CD8-positive, alpha-beta memory T cell (primary cell): Measurements from ENCODE around the gene OR51F2. TPM values are rescaled to one million over a fixed set of nuclear protein-coding genes. Genes with fewer than 3 reads are reported as not detected.

Experiments
- CTCF ChIA-PET: fragments of 350-600 bp; sonication (Branson Sonifier 250); formaldehyde crosslinking; loops from one replicate; lab custom pipeline; 2021; ENCODE audit warnings: antibody characterized with exemption; lab: Charles Lee
- POLR2A ChIA-PET: fragments of 350-600 bp; sonication (Branson Sonifier 250); formaldehyde crosslinking; loops from one replicate; lab custom pipeline; 2021; ENCODE audit warnings: antibody characterized with exemption; lab: Charles Lee
- DNase-seq, 5 donors: peaks; one replicate each; pipeline versions ENCODE4 v3.0.0 to v3.0.0-alpha.2; 2020 to 2022; ENCODE audit warnings: mixed read lengths in 1 of 5
- H3K27ac ChIP-seq: one replicate; pipeline ENCODE4 v1.7.0; 2013; ENCODE audit warnings: low read depth, mild to moderate bottlenecking, low read length, moderate library complexity
- H3K27me3 ChIP-seq: 2 replicates; pipeline ENCODE4 v1.7.0; 2013; ENCODE audit warnings: low read length, mild to moderate bottlenecking; ENCODE audit not compliant: insufficient read depth, poor library complexity, severe bottlenecking
- H3K36me3 ChIP-seq: 2 replicates; pipeline ENCODE4 v1.7.0; 2013; ENCODE audit warnings: mild to moderate bottlenecking, low read length, moderate library complexity; ENCODE audit not compliant: insufficient read depth
- H3K4me1 ChIP-seq: 2 replicates; pipeline ENCODE4 v1.7.0; 2013; ENCODE audit warnings: mild to moderate bottlenecking, low read length, moderate library complexity; ENCODE audit not compliant: insufficient read depth
- H3K4me3 ChIP-seq: 2 replicates; pipeline ENCODE4 v1.7.0; 2013; ENCODE audit warnings: mild to moderate bottlenecking, low read length
- H3K9me3 ChIP-seq: 2 replicates; pipeline ENCODE4 v1.7.0; 2013; ENCODE audit warnings: mild to moderate bottlenecking, low read length
- H3K27ac Mint-ChIP-seq, 8 donors: one replicate each; pipeline ENCODE4 v1.8.0; 2020 to 2021; ENCODE audit warnings: mixed read lengths in 8 of 8, mild to moderate bottlenecking in 6 of 8, inconsistent platforms in 3 of 8, moderate library complexity in 3 of 8
- H3K27me3 Mint-ChIP-seq, 2 donors: one replicate each; pipeline ENCODE4 v1.8.0; 2020 to 2021; ENCODE audit warnings: mixed read lengths in 2 of 2, mild to moderate bottlenecking in 1 of 2, moderate library complexity in 1 of 2
- H3K36me3 Mint-ChIP-seq, 3 donors: one replicate each; pipeline ENCODE4 v1.8.0; 2020 to 2021; ENCODE audit warnings: mixed read lengths in 3 of 3, inconsistent platforms in 1 of 3, mild to moderate bottlenecking in 1 of 3
- H3K4me1 Mint-ChIP-seq, 3 donors: one replicate each; pipeline ENCODE4 v1.8.0; 2020 to 2021; ENCODE audit warnings: mixed read lengths in 3 of 3, inconsistent platforms in 1 of 3, mild to moderate bottlenecking in 1 of 3
- H3K4me3 Mint-ChIP-seq, 7 donors: one replicate each; pipeline ENCODE4 v1.8.0; 2020 to 2021; ENCODE audit warnings: mixed read lengths in 7 of 7, mild to moderate bottlenecking in 6 of 7, moderate library complexity in 4 of 7, inconsistent platforms in 2 of 7
- H3K9me3 Mint-ChIP-seq, 5 donors: one replicate each; pipeline ENCODE4 v1.8.0; 2020 to 2022; ENCODE audit warnings: mixed read lengths in 5 of 5, mild to moderate bottlenecking in 3 of 5, moderate library complexity in 2 of 5, inconsistent platforms in 1 of 5
- polyA plus RNA-seq: library from polyadenylated mRNA; unstranded; fragments of 300-500 nt; fragmentation: Illumina TruSeq; gene quantifications from one replicate; pipeline ENCODE4 v1.2.3, GENCODE V29; 2021
- total RNA-seq, 2 experiments: library from RNA; stranded (reverse); gene quantifications; one replicate each; pipeline ENCODE4 v1.2.3, GENCODE V29; 2021

OR51F2 gene
- total and polyA plus RNA-seq, 3 experiments from 2014 or later: not detected

GRCh38 chr11:4862447-4863236 is 41.5 kb downstream of the OR51F2 start:
- POLR2A ChIA-PET: no interaction called here
- H3K4me3 Mint-ChIP-seq: no peak overlapping the region

GRCh38 chr11:4863876-4864275 is 42.8 kb downstream of the OR51F2 start:
- Mint-ChIP-seq H3K27ac (no peak overlapping the region), H3K27me3 (peaks cover 0 to 4% of the 10 kb centered on the region in 2 donors), H3K4me1 (no peaks in the 10 kb centered on the region), H3K4me3 (no peak overlapping the region), H3K9me3 (peaks cover 0 to 6% (median 0%) of the 10 kb centered on the region in 5 donors), H3K36me3 (no peaks in the 10 kb centered on the region)
- DNase-seq: no peak
- no peak overlapping the region for H3K4me3 ChIP-seq
- no peaks in the 10 kb centered on the region for H3K9me3 ChIP-seq
- no peaks in the 10 kb centered on the region for H3K27me3 ChIP-seq
- CTCF ChIA-PET: no interaction called here
- H3K36me3 ChIP-seq: no peaks in the 10 kb centered on the region
- no peaks in the 10 kb centered on the region for H3K4me1 ChIP-seq
- H3K27ac ChIP-seq: no peak overlapping the region
- POLR2A ChIA-PET: no interaction called here

More at GRCh38 chr11:4862447-4863236, 41.5 kb downstream of the OR51F2 start:
- no peaks in the 10 kb centered on the region for H3K36me3 ChIP-seq
- H3K27me3 ChIP-seq: no peaks in the 10 kb centered on the region
- no peak for DNase-seq
- Mint-ChIP-seq H3K27ac (no peak overlapping the region), H3K36me3 (no peaks in the 10 kb centered on the region), H3K4me1 (no peaks in the 10 kb centered on the region), H3K27me3 (peaks cover 0 to 4% of the 10 kb centered on the region in 2 donors), H3K9me3 (peaks cover 0 to 2% (median 0%) of the 10 kb centered on the region in 5 donors)
- no peak overlapping the region for H3K27ac ChIP-seq
- no peaks in the 10 kb centered on the region for H3K9me3 ChIP-seq
- CTCF ChIA-PET: no interaction called here
- H3K4me3 ChIP-seq: no peak overlapping the region
- H3K4me1 ChIP-seq: no peaks in the 10 kb centered on the region

GRCh38 chr11:4865855-4866254 is 44.7 kb downstream of the OR51F2 start:
- no peak for DNase-seq
- Mint-ChIP-seq H3K9me3 (peaks cover 0 to 6% (median 0%) of the 10 kb centered on the region in 5 donors), H3K27ac (no peak overlapping the region), H3K27me3 (peaks cover 2 to 4% of the 10 kb centered on the region in 2 donors), H3K4me1 (no peaks in the 10 kb centered on the region), H3K36me3 (no peaks in the 10 kb centered on the region), H3K4me3 (no peak overlapping the region)
- no peaks in the 10 kb centered on the region for H3K9me3 ChIP-seq
- ChIA-PET POLR2A (no interaction called here), CTCF (no interaction called here)
- H3K4me1 ChIP-seq: no peaks in the 10 kb centered on the region
- H3K4me3 ChIP-seq: no peak overlapping the region
- H3K36me3 ChIP-seq: no peaks in the 10 kb centered on the region
- no peak overlapping the region for H3K27ac ChIP-seq
- no peaks in the 10 kb centered on the region for H3K27me3 ChIP-seq

Other genes starting within 250 kb of the OR51F2 start
- gene OR52I2, start 239.6 kb upstream of the OR51F2 start, total RNA-seq: not detected
- not detected for gene OR52I2, start 239.6 kb upstream of the OR51F2 start, polyA plus RNA-seq
- not detected for gene OR52I1, start 227.3 kb upstream of the OR51F2 start, total RNA-seq
- not detected for gene OR52I1, start 227.3 kb upstream of the OR51F2 start, polyA plus RNA-seq
- gene TRIM68, start 213.1 kb upstream of the OR51F2 start, total RNA-seq: 10 to 100 TPM; 11.8 to 12.2 TPM
- gene TRIM68, start 213.1 kb upstream of the OR51F2 start, polyA plus RNA-seq: 14.9 TPM
- gene OR51D1, start 183.8 kb upstream of the OR51F2 start, total RNA-seq: not detected
- not detected for gene OR51D1, start 183.8 kb upstream of the OR51F2 start, polyA plus RNA-seq
- not detected for gene OR51E1, start 177.3 kb upstream of the OR51F2 start, total RNA-seq
- not detected for gene OR51E1, start 177.3 kb upstream of the OR51F2 start, polyA plus RNA-seq
- not detected for gene OR51E2, start 123.5 kb upstream of the OR51F2 start, total RNA-seq
- not detected for gene OR51E2, start 123.5 kb upstream of the OR51F2 start, polyA plus RNA-seq
- not detected for gene MMP26, start 116.5 kb upstream of the OR51F2 start, total RNA-seq
- gene MMP26, start 116.5 kb upstream of the OR51F2 start, polyA plus RNA-seq: not detected
- not detected for gene OR51F1, start 51.4 kb upstream of the OR51F2 start, total RNA-seq
- not detected for gene OR51F1, start 51.4 kb upstream of the OR51F2 start, polyA plus RNA-seq
- gene OR52R1, start 16.9 kb upstream of the OR51F2 start, total RNA-seq: not detected
- gene OR52R1, start 16.9 kb upstream of the OR51F2 start, polyA plus RNA-seq: not detected
- gene OR51S1, start 27.9 kb downstream of the OR51F2 start, total RNA-seq: not detected
- gene OR51S1, start 27.9 kb downstream of the OR51F2 start, polyA plus RNA-seq: not detected
- not detected for gene OR51T1, start 60.6 kb downstream of the OR51F2 start, total RNA-seq
- not detected for gene OR51T1, start 60.6 kb downstream of the OR51F2 start, polyA plus RNA-seq
- gene OR51A7, start 82.5 kb downstream of the OR51F2 start, total RNA-seq: not detected
- not detected for gene OR51A7, start 82.5 kb downstream of the OR51F2 start, polyA plus RNA-seq
- not detected for gene OR51G2, start 98.0 kb downstream of the OR51F2 start, total RNA-seq
- gene OR51G2, start 98.0 kb downstream of the OR51F2 start, polyA plus RNA-seq: not detected
- not detected for gene OR51G1, start 103.0 kb downstream of the OR51F2 start, total RNA-seq
- not detected for gene OR51G1, start 103.0 kb downstream of the OR51F2 start, polyA plus RNA-seq
- gene OR51A4, start 126.3 kb downstream of the OR51F2 start, total RNA-seq: not detected
- gene OR51A4, start 126.3 kb downstream of the OR51F2 start, polyA plus RNA-seq: not detected
- gene OR51A2, start 134.4 kb downstream of the OR51F2 start, total RNA-seq: not detected
- gene OR51A2, start 134.4 kb downstream of the OR51F2 start, polyA plus RNA-seq: not detected
- not detected for gene OR51L1, start 173.5 kb downstream of the OR51F2 start, total RNA-seq
- gene OR51L1, start 173.5 kb downstream of the OR51F2 start, polyA plus RNA-seq: not detected
- not detected for gene OR52J3, start 225.2 kb downstream of the OR51F2 start, total RNA-seq
- gene OR52J3, start 225.2 kb downstream of the OR51F2 start, polyA plus RNA-seq: not detected
- not detected for gene OR52E2, start 238.3 kb downstream of the OR51F2 start, total RNA-seq
- gene OR52E2, start 238.3 kb downstream of the OR51F2 start, polyA plus RNA-seq: not detected
- not detected for gene OR52E1, start 248.3 kb downstream of the OR51F2 start, total RNA-seq
- not detected for gene OR52E1, start 248.3 kb downstream of the OR51F2 start, polyA plus RNA-seq